K562 (cell line): ENCODE data around the gene ADSS2. TPM values are rescaled to one million over a fixed set of nuclear protein-coding genes. Genes with fewer than 3 reads are reported as not detected.
A peak's percentile ranks its signal among the peaks of the same experiment; 100 is the strongest.

Source experiments
- E2F3 ChIP-seq: fragments of 250-450 bp; sonication (Bioruptor Pico); IDR thresholded peaks from 2 replicates; pipeline ENCODE4 v1.4.0; 2020; ENCODE audit warnings: mild to moderate bottlenecking
- ESRRB ChIP-seq: fragments of 250-450 bp; sonication (Bioruptor Pico); IDR thresholded peaks from 2 replicates; pipeline ENCODE4 v1.5.0; 2020; ENCODE audit warnings: mild to moderate bottlenecking, moderate library complexity, borderline replicate concordance
- ETV1 ChIP-seq: fragments of 450-650 bp; conservative IDR thresholded peaks from 2 replicates; pipeline ENCODE4 v1.6.1; 2016; ENCODE audit warnings: missing genetic modification characterization, control low read depth, low read depth, missing compliant biosample characterization
- FOXJ2 ChIP-seq: fragments of 200-800 bp; sonication (Bioruptor generic); IDR thresholded peaks from 2 replicates; pipeline ENCODE4 v1.6.1; 2016; ENCODE audit warnings: missing genetic modification characterization, missing compliant biosample characterization
- HDAC3 ChIP-seq: fragments of 450-650 bp; IDR thresholded peaks from 2 replicates; pipeline ENCODE4 v1.6.1; 2018; ENCODE audit warnings: borderline replicate concordance, mild to moderate bottlenecking, moderate library complexity; ENCODE audit not compliant: partially characterized antibody
- HMBOX1 ChIP-seq: sonication (generic); IDR thresholded peaks from 2 replicates; pipeline ENCODE4 v1.6.1; 2016
- HNRNPLL ChIP-seq: fragments of 200-400 bp; formaldehyde crosslinking; IDR thresholded peaks from 2 replicates; pipeline ENCODE4 v1.6.1; 2017; ENCODE audit warnings: low read length, low read depth, mild to moderate bottlenecking; ENCODE audit not compliant: poor library complexity, severe bottlenecking
- KAT8 ChIP-seq: fragments of 450-650 bp; IDR thresholded peaks from 2 replicates; pipeline ENCODE4 v1.6.1; 2016; ENCODE audit warnings: low read depth, mild to moderate bottlenecking
- MYNN ChIP-seq, 2 experiments: sonication (generic); formaldehyde crosslinking in 1 of 2; IDR thresholded peaks; 2 replicates each; pipeline versions ENCODE4 v1.5.0 to v1.6.1; 2016 to 2020; ENCODE audit warnings: antibody characterized with exemption in 1 of 2, missing genetic modification reagents in 1 of 2
- NR3C1 ChIP-seq: sonication (generic); formaldehyde crosslinking; IDR thresholded peaks from 2 replicates; pipeline ENCODE4 v1.8.1; 2022; ENCODE audit warnings: missing genetic modification reagents
- PHB2 ChIP-seq: fragments of 450-650 bp; IDR thresholded peaks from 2 replicates; pipeline ENCODE4 v1.6.1; 2017; ENCODE audit warnings: low read depth
- RBM34 ChIP-seq: fragments of 200-400 bp; formaldehyde crosslinking; IDR thresholded peaks from 2 replicates; pipeline ENCODE4 v1.6.1; 2018; ENCODE audit warnings: low read length, borderline replicate concordance; ENCODE audit not compliant: insufficient read depth
- SIN3A ChIP-seq, 2 experiments: fragments of 150-350 bp in 1 of 2; IDR thresholded peaks; 2 replicates each; pipeline ENCODE4 v1.6.1; 2011 to 2016; ENCODE audit warnings: borderline replicate concordance in 2 of 2, low read depth in 2 of 2, low read length in 2 of 2, mild to moderate bottlenecking in 2 of 2, moderate library complexity in 2 of 2; ENCODE audit not compliant: control insufficient read depth in 1 of 2
- SIX5 ChIP-seq, 2 experiments: IDR thresholded peaks; 2 replicates each; pipeline ENCODE4 v1.6.1; 2011; ENCODE audit warnings: low read length in 2 of 2, borderline replicate concordance in 1 of 2, low read depth in 1 of 2, mild to moderate bottlenecking in 1 of 2, moderate library complexity in 1 of 2; ENCODE audit not compliant: insufficient read depth in 1 of 2
- SLC30A9 ChIP-seq: fragments of 250-450 bp; sonication (Bioruptor Pico); IDR thresholded peaks from 2 replicates; pipeline ENCODE4 v1.8.0; 2022; ENCODE audit warnings: mild to moderate bottlenecking, moderate library complexity
- SMAD3 ChIP-seq: fragments of 450-650 bp; formaldehyde crosslinking; conservative IDR thresholded peaks from 2 replicates; pipeline ENCODE4 v1.4.0; 2020; ENCODE audit warnings: mild to moderate bottlenecking
- ZNF316 ChIP-seq: fragments of 450-650 bp; IDR thresholded peaks from 2 replicates; pipeline ENCODE4 v1.6.1; 2016
- polyA plus RNA-seq, 8 experiments: library from polyadenylated mRNA; depleted of rRNA in 4 of 8; stranded (reverse) in 5 of 8; unstranded in 3 of 8; fragments of >200 nt; fragmentation: Nextera tagmentation in 2 of 8; fragmentation: Illumina TruSeq in 1 of 8; extraction: Ambion mirVana in 2 of 8; extraction: Trizol in 1 of 8; gene quantifications; 2 replicates each; pipeline versions ENCODE4 v1.2.1 to v1.2.3, GENCODE V29; 2011 to 2014; ENCODE audit warnings: inconsistent platforms in 1 of 8, missing spikeins in 1 of 8
- total RNA-seq, 7 experiments: library from RNA; depleted of rRNA in 6 of 7; stranded (reverse); fragments of >200 nt in 6 of 7; fragmentation: Illumina TruSeq in 2 of 7; extraction: Trizol in 2 of 7; gene quantifications; 2 replicates each; pipeline versions ENCODE4 v1.2.1 to v1.2.3, GENCODE V29; 2011 to 2021; ENCODE audit warnings: low replicate concordance in 1 of 7
- TF ChIP-seq, protein P1 (sequence below), 2 experiments: fragments of 450-650 bp in 1 of 2; sonication (generic) in 1 of 2; formaldehyde crosslinking in 1 of 2; IDR thresholded peaks; 2 replicates each; pipeline versions ENCODE4 v1.7.1 to v1.9.0; 2016 to 2022; ENCODE audit warnings: inconsistent platforms in 1 of 2, mild to moderate bottlenecking in 1 of 2, missing genetic modification reagents in 1 of 2

The ADSS2 gene
- total and polyA plus RNA-seq, 9 of the 15 experiments (the other 6 are each of a cell fraction or from before 2014, with no cell fraction given), result 8.8 to 63.8 (median 59.4) TPM

DNA sequence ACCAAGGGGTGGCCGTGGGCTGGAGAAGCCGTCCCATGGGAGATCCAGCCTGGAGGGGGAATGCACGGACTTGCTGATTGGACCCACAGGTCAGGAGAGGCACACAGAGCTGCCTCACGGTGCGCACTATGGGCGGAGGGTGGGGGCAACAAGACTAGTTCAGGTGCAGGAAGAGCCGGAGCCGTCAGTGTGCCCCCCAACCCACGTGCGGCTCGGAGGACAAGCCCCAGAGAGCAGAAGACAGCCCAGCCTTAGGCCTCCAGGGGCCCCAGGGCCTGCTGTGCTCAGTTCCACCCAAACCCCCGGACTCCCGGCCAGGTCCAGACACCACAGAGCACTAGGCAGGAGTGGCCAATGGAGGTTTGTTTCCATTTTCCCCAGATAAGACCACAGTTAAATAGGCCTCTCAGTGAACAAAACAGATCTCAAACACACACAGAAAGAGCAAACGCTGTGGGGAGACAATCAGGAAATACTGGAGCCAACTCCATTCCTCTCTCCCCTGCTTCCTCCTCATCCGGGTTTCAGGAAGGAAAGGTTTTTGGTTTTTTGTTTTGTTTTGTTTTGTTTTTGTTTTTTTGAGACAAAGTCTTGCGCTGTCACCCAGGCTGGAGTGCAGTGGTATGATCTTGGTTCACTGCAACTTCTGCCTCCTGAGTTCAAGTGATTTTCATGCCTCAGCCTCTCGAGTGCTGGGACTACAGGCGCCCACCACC, 84.2 kb downstream of the ADSS2 start (continued):
- TF ChIP-seq ZNF316 (no peak), ESRRB (CRISPR knock-in tag) (no peak), HNRNPLL (no peak), SIX5 (IDR thresholded peaks at IDR 0.05; ENCODE audit: borderline replicate concordance in 1 of 2, insufficient read depth in 1 of 2, low read depth in 1 of 2, low read length in 2 of 2) (no peak), NR3C1 (CRISPR knock-in tag) (no peak), E2F3 (CRISPR knock-in tag) (peak; percentile 15), SIN3A (IDR thresholded peaks at IDR 0.05; ENCODE audit: borderline replicate concordance in 2 of 2, control insufficient read depth in 1 of 2, low read depth in 2 of 2, low read length in 2 of 2) (no peak), MYNN (IDR thresholded peaks at IDR 0.05) (no peak), MYNN (CRISPR knock-in tag; IDR thresholded peaks at IDR 0.05) (no peak), SLC30A9 (no peak), HMBOX1 (peak; percentile 18; the same call in 1 of the 2 replicates), KAT8 (no peak), ETV1 (tag) (no peak; the same call in none of the 2 replicates), PHB2 (no peak), RBM34 (no peak), FOXJ2 (no peak), HDAC3 (no peak), SMAD3 (CRISPR knock-in tag) (0 out of 2 replicates have a peak, but pooled peaks have one; percentile 5)
- TF ChIP-seq, protein P1, sequence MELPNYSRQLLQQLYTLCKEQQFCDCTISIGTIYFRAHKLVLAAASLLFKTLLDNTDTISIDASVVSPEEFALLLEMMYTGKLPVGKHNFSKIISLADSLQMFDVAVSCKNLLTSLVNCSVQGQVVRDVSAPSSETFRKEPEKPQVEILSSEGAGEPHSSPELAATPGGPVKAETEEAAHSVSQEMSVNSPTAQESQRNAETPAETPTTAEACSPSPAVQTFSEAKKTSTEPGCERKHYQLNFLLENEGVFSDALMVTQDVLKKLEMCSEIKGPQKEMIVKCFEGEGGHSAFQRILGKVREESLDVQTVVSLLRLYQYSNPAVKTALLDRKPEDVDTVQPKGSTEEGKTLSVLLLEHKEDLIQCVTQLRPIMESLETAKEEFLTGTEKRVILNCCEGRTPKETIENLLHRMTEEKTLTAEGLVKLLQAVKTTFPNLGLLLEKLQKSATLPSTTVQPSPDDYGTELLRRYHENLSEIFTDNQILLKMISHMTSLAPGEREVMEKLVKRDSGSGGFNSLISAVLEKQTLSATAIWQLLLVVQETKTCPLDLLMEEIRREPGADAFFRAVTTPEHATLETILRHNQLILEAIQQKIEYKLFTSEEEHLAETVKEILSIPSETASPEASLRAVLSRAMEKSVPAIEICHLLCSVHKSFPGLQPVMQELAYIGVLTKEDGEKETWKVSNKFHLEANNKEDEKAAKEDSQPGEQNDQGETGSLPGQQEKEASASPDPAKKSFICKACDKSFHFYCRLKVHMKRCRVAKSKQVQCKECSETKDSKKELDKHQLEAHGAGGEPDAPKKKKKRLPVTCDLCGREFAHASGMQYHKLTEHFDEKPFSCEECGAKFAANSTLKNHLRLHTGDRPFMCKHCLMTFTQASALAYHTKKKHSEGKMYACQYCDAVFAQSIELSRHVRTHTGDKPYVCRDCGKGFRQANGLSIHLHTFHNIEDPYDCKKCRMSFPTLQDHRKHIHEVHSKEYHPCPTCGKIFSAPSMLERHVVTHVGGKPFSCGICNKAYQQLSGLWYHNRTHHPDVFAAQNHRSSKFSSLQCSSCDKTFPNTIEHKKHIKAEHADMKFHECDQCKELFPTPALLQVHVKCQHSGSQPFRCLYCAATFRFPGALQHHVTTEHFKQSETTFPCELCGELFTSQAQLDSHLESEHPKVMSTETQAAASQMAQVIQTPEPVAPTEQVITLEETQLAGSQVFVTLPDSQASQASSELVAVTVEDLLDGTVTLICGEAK (IDR thresholded peaks at IDR 0.05), result no peak
- TF ChIP-seq, protein P1 (CRISPR knock-in tag; IDR thresholded peaks at IDR 0.05), result no peak
